Suppressor macrophage (primary cell): ENCODE data around the gene LRP2.
"Not testable (repeated sequence)": the region's sequence is repeated elsewhere in the genome, so short reads cannot be mapped to it uniquely, and the experiment has no call there.

Experiments
- DNase-seq, 4 experiments: peaks; one replicate each; pipeline ENCODE4 v3.0.0-alpha.2; 2020 to 2022

LRP2 gene

GRCh38 chr2:169172151-169172735 lies 190.1 kb downstream of the LRP2 start:
- DNase-seq = no peak

GRCh38 chr2:169165791-169166190 lies 196.5 kb downstream of the LRP2 start:
- no peak for DNase-seq

GRCh38 chr2:169164311-169164710 lies 198.0 kb downstream of the LRP2 start:
- DNase-seq = no peak

GRCh38 chr2:169162613-169163012 lies 199.7 kb downstream of the LRP2 start:
- DNase-seq = no peak

GRCh38 chr2:169160926-169161481 lies 201.3 kb downstream of the LRP2 start:
- DNase-seq = no peak

GRCh38 chr2:169159686-169160085 lies 202.6 kb downstream of the LRP2 start:
- DNase-seq = no peak

- DNase-seq = no peak
These were observed 203.5 kb downstream of the LRP2 start for GRCh38 chr2:169158874-169159273.

- no peak for DNase-seq
These were observed 216.1 kb downstream of the LRP2 start for GRCh38 chr2:169146220-169146619.

GRCh38 chr2:169143998-169144397 lies 218.3 kb downstream of the LRP2 start:
- no peak for DNase-seq

GRCh38 chr2:169141713-169142352 lies 220.5 kb downstream of the LRP2 start:
- peak; percentile 69 to 85 (median 81) for DNase-seq

GRCh38 chr2:169139993-169140767 lies 222.2 kb downstream of the LRP2 start:
- DNase-seq = no peak

GRCh38 chr2:169139145-169139544 lies 223.2 kb downstream of the LRP2 start:
- no peak for DNase-seq

GRCh38 chr2:169137924-169138323 lies 224.4 kb downstream of the LRP2 start:
- DNase-seq = peak in 1 of 4 experiments; percentile 33

- no peak for DNase-seq
These were observed 225.3 kb downstream of the LRP2 start for GRCh38 chr2:169136885-169137534.

- DNase-seq = not testable (repeated sequence)
These were observed 225.9 kb downstream of the LRP2 start for GRCh38 chr2:169136428-169136827.

GRCh38 chr2:169134272-169134671 lies 228.1 kb downstream of the LRP2 start:
- not testable (repeated sequence) for DNase-seq

GRCh38 chr2:169131587-169132512 lies 230.5 kb downstream of the LRP2 start:
- peak; percentile 17 to 71 (median 49) for DNase-seq

- DNase-seq = no peak
These were observed 232.6 kb downstream of the LRP2 start for GRCh38 chr2:169129703-169130243.

- DNase-seq = no peak
These were observed 242.5 kb downstream of the LRP2 start for GRCh38 chr2:169119851-169120250.

GRCh38 chr2:169119123-169119760 lies 243.1 kb downstream of the LRP2 start:
- no peak for DNase-seq

GRCh38 chr2:169118060-169118459 lies 244.3 kb downstream of the LRP2 start:
- DNase-seq = no peak
